PFSK-1 (cell line): ENCODE data around the gene ARHGAP28.

Experiments used
- FOXP2 ChIP-seq: optimal IDR thresholded peaks from 2 replicates; pipeline ENCODE3; 2011; ENCODE audit warnings: borderline replicate concordance, control low read depth, inconsistent platforms; ENCODE audit not compliant: insufficient read depth; ENCODE audit errors: extremely low read length, extremely low read depth
- POLR2AphosphoS5 ChIP-seq: IDR thresholded peaks from 2 replicates; pipeline ENCODE4 v1.6.1; 2012; ENCODE audit warnings: low read depth, mild to moderate bottlenecking, control low read depth, low read length, moderate library complexity
- SIN3A ChIP-seq: IDR thresholded peaks from 2 replicates; pipeline ENCODE4 v1.6.1; 2012; ENCODE audit warnings: mild to moderate bottlenecking, low read length, moderate library complexity, borderline replicate concordance; ENCODE audit not compliant: insufficient read depth
- TAF1 ChIP-seq: IDR thresholded peaks from 2 replicates; pipeline ENCODE4 v1.6.1; 2012; ENCODE audit warnings: low read length, control low read depth, borderline replicate concordance; ENCODE audit not compliant: insufficient read depth
- TF ChIP-seq, protein P1 (sequence below), 2 experiments: IDR thresholded peaks; 2 replicates each; pipeline versions ENCODE4 v1.6.1 to v1.8.0; 2011 to 2012; ENCODE audit warnings: low read depth in 2 of 2, low read length in 2 of 2, control low read depth in 1 of 2, inconsistent platforms in 1 of 2, mild to moderate bottlenecking in 1 of 2, moderate library complexity in 1 of 2; ENCODE audit not compliant: insufficient read depth in 1 of 2

Gene ARHGAP28

DNA sequence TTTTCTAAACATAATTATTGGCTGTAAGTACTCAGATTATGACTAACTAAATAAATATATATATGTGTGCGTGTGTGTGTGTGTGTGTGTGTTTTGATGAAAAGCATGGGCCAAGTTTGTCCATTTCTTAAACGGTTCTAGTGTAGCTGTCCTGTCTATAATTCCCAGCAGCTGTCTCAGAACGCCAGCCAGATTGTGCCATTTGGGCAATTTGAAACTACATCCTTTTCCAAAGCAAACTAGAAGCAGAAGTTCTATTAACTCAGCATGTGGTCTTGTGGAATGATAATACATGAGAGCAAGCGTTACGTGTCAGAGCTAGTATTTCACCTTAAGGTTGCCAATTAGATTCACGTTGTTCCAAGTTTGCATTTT is 1.7 kb downstream of the ARHGAP28 start:
- TF ChIP-seq POLR2AphosphoS5 (no peak), SIN3A (no peak), FOXP2 (no peak), TAF1 (no peak)
- TF ChIP-seq, protein P1, sequence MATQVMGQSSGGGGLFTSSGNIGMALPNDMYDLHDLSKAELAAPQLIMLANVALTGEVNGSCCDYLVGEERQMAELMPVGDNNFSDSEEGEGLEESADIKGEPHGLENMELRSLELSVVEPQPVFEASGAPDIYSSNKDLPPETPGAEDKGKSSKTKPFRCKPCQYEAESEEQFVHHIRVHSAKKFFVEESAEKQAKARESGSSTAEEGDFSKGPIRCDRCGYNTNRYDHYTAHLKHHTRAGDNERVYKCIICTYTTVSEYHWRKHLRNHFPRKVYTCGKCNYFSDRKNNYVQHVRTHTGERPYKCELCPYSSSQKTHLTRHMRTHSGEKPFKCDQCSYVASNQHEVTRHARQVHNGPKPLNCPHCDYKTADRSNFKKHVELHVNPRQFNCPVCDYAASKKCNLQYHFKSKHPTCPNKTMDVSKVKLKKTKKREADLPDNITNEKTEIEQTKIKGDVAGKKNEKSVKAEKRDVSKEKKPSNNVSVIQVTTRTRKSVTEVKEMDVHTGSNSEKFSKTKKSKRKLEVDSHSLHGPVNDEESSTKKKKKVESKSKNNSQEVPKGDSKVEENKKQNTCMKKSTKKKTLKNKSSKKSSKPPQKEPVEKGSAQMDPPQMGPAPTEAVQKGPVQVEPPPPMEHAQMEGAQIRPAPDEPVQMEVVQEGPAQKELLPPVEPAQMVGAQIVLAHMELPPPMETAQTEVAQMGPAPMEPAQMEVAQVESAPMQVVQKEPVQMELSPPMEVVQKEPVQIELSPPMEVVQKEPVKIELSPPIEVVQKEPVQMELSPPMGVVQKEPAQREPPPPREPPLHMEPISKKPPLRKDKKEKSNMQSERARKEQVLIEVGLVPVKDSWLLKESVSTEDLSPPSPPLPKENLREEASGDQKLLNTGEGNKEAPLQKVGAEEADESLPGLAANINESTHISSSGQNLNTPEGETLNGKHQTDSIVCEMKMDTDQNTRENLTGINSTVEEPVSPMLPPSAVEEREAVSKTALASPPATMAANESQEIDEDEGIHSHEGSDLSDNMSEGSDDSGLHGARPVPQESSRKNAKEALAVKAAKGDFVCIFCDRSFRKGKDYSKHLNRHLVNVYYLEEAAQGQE (IDR thresholded peaks at IDR 0.05; ENCODE audit: insufficient read depth in 1 of 2, low read depth in 2 of 2, low read length in 2 of 2), result no peak

DNA sequence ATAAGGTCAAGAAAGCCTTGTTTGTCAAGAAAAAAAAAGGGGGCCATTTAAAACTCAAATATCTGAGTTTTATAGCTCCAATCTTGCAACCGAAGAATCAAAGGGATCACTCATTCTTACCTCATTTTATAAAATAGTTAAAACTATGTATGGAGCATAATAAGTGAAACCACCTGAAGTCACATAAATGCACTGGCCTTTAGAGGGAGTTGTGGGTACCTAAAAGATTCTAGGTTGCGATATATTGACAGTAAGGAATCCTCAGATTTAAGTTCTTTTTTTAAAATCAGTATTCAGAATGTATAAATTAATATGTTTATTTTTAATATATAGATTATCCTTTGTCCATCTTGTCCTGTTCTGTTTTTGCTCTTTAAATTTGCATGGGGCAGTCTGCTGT is 3.4 kb downstream of the ARHGAP28 start:
- TF ChIP-seq SIN3A (no peak), POLR2AphosphoS5 (no peak), FOXP2 (no peak), TAF1 (no peak)
- TF ChIP-seq, protein P1 (IDR thresholded peaks at IDR 0.05; ENCODE audit: insufficient read depth in 1 of 2, low read depth in 2 of 2, low read length in 2 of 2), result no peak

DNA sequence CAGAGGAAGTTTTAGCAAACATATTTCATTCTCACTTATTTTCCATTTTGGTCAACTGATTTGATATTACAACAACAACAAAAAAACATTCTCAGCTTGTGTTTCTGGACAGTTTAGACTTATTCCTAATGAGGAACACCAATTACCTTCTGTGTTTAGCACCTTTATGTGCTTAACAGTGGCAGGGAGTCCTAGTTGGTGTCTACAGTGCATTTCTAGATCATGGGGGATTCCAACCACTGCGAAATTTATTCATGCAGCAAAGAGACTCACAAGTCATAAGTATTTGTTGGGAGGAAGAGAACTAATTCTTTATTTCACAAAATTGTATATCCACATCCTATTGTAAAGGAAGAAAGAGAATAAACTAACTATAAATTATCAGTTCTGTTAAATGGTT is 4.2 kb downstream of the ARHGAP28 start:
- TF ChIP-seq TAF1 (no peak), SIN3A (no peak), POLR2AphosphoS5 (no peak), FOXP2 (no peak)
- TF ChIP-seq, protein P1 (IDR thresholded peaks at IDR 0.05; ENCODE audit: insufficient read depth in 1 of 2, low read depth in 2 of 2, low read length in 2 of 2), result no peak

DNA sequence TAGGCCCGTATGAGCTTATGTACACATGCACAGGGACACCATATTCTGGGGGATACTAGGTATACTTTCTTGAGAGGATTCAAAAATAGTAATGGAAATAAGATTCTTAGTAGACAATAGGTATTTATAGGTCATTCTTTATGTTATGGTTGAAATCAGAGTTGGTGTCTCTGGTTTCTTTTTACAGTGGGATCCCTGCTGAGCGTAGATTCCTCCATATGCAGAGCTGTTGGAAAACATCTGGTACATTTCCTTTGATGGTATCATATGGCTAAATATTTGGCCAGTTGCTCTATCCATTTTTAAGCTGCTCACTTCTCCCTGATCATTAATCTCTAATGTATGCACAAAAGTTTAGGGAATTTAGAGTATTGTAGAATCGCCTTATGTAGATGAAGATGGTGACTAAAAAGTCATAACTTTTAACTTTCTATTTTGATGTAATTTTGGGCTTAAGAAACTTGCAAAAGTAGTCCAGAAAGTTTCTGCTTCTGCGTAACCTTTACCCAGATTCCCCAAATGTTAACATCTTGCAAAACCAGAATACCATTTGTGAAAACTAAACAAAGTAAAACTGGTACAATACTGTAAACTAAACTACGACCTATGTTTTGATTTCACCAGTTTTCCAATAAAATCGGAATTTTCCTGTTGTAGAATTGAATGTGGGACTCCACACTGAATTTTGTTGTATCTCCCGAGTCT is 5.4 kb downstream of the ARHGAP28 start:
- TF ChIP-seq, protein P1 (IDR thresholded peaks at IDR 0.05; ENCODE audit: insufficient read depth in 1 of 2, low read depth in 2 of 2, low read length in 2 of 2), result no peak
- TF ChIP-seq FOXP2 (no peak), POLR2AphosphoS5 (no peak), TAF1 (no peak), SIN3A (no peak)

DNA sequence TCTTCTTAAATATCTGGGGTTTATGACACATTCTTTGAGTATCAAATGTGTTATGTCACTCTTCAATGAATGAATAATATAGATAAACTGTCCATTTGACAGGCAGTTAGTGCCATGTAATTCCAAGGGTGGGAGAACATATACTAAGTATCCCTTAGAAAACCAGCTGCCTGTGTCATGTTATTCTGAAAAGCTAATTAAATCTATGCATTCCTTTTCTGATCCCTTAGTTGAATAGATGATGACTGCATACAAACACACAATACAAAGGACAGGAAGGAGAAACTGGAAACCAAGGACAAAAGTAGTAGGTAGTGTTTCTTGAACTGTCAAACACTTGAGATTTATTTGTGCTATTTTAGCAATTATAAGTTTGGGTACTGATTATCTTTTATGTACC is 8.3 kb downstream of the ARHGAP28 start:
- TF ChIP-seq SIN3A (no peak), FOXP2 (no peak), POLR2AphosphoS5 (no peak), TAF1 (no peak)
- TF ChIP-seq, protein P1 (IDR thresholded peaks at IDR 0.05; ENCODE audit: insufficient read depth in 1 of 2, low read depth in 2 of 2, low read length in 2 of 2), result no peak
